NCI-H82 treated with DMSO at 0.1 percent for 48 hours (cell line): Measurements from ENCODE around the gene RBM11.

Source experiments
- DNase-seq: peaks from one replicate; lab custom pipeline; 2025; ENCODE audit not compliant: unreplicated experiment; lab: John Stamatoyannopoulos, UW

Gene RBM11

GRCh38 chr21:14270631-14271030, 54.7 kb downstream of the RBM11 start:
- no peak for DNase-seq

GRCh38 chr21:14271053-14271452, 55.1 kb downstream of the RBM11 start:
- DNase-seq = no peak

- no peak for DNase-seq
Observed at GRCh38 chr21:14271641-14272040, 55.7 kb downstream of the RBM11 start.

GRCh38 chr21:14273736-14274538, 58.0 kb downstream of the RBM11 start:
- no peak for DNase-seq

- no peak for DNase-seq
Observed at GRCh38 chr21:14275702-14276205, 59.8 kb downstream of the RBM11 start.
